AG08395 (cell line): ENCODE data around the gene THADA.
"Not testable (repeated sequence)": the region's sequence is repeated elsewhere in the genome, so short reads cannot be mapped to it uniquely, and the experiment has no call there.

Experiments
- DNase-seq: peaks from one replicate; pipeline ENCODE4 v3.0.0; 2012; ENCODE audit warnings: mixed read lengths, low spot score

The THADA gene

GRCh38 chr2:43414586-43415135 is 181.2 kb downstream of the THADA start:
- no peak for DNase-seq

DNA sequence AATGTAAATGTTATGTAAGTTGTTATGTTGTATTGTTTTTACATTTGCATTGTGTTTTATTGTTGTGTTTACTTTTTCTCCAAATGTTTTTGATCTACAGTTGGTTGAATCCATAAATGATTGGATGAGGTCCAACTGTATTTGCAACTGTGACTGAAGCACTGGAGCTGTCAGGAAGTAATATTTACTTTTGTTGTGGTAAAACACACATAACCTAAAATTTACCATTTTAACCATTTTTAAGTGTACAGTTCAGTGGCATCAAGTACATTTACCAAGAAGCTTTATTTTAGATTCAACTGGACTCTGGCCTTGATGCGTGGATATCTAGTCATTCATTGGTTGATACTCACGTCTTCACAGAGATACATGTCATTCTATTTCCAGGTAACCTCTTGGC is 181.8 kb downstream of the THADA start:
- DNase-seq = no peak

DNA sequence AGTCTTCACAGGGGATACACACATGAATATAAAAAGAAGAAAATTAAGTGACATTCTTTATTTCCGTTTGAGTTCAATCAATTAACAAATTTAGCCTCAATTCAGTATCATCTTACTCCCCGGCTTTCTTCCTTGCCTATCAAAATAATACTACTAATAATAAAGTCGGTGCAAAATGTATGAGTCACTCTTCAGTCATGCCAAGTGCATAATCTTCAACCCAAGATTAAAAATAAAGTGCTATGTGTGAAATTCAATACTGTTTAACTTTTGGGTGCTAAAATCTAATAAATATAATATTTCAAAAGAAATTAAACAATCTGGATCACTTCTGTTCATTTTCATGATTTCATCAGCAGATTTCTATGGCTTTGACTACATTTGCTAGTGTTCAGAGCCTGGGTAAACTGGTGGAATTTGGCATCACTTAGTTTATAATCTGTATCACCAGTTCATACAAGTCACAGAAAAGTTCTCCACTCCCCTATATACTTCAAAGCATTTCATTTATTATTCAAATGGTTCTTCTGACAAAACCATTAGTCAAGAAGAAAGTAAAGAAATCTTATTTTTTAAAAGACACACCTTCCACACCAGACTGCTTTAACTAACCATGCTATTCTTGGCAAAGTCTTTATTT is 183.6 kb downstream of the THADA start:
- no peak for DNase-seq

GRCh38 chr2:43410055-43410604 is 185.7 kb downstream of the THADA start:
- no peak for DNase-seq

GRCh38 chr2:43408407-43409160 is 187.3 kb downstream of the THADA start:
- DNase-seq = no peak

- no peak for DNase-seq
Observed at GRCh38 chr2:43407935-43408334, 187.9 kb downstream of the THADA start.

DNA sequence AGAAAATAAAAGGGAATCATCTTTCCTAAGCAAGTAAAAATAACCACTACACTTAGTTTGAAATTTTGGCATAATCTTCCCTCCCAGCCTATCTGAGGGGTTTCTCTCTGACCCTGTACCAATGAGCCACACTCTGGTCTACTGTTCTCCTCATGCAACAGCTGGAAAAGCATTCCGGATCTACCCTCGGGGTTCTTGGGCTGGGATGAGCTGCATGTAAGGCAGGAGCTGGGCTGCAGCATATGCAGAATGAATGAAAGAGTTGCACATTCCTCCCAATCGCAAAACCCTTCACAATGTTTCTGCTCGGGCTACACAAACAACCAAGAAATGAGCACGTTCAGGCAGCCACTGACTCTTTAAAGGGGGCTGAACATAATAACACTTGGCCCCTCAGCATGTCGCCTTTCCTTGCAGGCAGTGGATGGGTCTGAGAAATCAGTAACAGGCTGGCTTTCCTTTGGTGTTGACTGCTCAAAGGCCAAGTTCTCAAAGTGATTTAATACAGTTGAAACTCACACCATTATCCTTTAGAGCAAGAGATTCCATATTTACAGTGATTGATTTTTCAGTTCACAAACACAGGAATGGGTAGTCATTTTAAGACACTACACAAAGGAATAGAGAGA is 189.1 kb downstream of the THADA start:
- DNase-seq = no peak

DNA sequence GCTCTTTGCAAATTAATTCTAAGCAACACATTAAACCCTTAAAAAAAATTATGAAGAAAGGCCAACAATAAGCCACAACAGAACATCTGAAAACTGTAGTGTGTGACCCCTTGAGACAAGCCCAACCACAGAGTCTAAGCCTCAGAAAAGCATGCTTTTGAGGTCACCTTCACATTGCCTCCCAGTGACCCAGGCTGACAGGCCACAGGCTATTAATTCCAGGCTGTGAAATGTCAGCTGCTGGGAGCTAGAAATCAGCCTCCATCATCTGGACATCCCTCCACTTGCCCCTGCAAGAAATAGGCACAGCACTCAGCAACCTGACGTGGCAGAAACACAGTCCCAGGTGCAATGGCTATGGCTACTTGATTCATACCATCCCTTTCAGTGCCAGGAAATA is 190.0 kb downstream of the THADA start:
- DNase-seq = no peak

- no peak for DNase-seq
Observed at GRCh38 chr2:43402452-43402937, 193.3 kb downstream of the THADA start.

DNA sequence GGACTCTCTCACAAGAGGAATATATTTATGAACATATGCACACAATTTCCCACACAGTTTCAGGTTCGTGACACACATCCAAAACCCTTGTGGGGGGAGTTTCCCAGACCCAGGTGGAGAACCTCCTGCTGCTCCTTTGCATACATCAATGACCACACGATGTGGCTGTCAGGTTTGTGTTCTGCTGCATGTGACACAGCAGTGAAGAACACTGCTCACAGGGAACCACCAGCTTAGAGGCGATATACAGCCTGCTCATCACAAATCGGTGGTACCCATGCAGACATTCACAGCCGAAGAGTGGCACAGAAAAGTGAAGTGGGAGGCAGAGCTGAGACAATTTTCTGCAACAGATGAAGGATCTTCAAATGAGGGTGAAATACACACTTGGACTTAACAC is 193.8 kb downstream of the THADA start:
- DNase-seq = no peak

DNA sequence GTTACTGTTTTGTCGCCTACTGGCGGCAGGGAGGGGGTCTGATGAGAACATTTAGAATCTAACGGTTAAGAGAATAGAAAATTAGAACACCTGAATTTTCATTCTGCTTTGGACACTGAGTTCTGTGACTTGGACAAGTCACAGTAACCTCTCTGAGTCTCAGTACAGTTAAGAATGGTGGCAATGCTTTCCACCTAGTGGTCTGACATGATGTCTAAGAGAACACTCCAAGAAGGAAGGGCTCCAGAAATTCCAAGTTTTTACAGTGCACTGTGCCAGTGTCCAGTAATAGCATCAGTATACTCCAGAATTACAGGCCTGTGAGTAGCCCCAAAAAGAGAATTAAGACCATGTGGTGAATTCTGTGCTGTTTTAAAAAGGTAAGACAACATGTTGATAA is 195.3 kb downstream of the THADA start:
- no peak for DNase-seq

DNA sequence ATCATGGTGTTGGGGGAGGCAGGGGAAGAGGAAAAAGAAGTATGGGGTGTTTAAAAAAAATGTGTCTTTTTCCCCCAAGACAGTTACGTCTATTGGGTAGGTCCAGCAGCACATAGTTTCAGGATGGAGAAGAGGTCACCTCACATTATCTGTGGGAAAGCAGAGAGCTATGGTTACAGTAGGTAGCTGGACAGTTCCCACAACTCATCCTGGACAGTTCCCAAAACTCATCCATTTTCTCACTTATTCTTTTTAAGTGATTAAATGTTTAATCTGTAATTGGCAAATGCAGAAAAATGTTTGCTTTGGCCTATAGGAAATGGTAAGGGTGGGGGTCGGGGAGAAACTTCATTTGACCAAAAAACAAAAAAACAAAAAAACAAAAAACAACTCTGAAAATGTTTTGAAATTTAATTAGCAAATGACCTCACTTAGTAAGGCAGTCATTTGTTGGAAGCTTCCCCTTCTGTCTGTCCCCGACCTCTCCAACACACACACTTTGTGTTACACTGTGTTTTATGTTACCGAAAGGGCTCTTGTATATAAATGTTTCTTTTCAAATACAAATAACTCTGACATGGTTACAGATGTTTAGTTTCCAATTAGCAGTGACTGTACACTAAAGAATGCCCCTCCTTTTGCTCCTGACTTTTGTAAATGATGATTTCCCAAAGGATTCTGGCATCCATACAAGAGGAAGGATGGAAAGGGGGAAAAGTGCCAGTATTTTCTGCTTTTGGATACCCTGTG is 196.1 kb downstream of the THADA start:
- DNase-seq = peak; percentile 70

DNA sequence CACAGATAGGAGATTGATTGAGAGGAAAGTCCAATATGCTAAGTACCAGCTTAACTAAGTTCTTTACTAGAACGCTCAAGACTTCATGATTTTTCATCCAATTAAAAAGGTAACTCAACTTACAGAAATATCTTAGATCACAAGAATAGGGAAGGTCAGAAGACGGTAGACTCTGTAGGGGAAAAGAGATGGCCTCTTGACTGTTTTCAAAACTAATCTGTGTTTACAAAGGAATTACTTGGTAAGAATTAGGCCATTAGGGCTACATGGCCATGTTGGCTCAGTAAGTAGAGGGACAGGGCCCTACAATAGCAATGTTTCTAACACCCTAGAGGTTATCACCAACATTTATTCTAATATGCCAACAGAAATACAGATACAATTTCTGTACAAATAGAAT is 196.7 kb downstream of the THADA start:
- DNase-seq = no peak

- DNase-seq = no peak
Observed at GRCh38 chr2:43397821-43398220, 198.0 kb downstream of the THADA start.

- DNase-seq = no peak
Observed at GRCh38 chr2:43397411-43397810, 198.4 kb downstream of the THADA start.

- not testable (repeated sequence) for DNase-seq
Observed at GRCh38 chr2:43396344-43396743, 199.5 kb downstream of the THADA start.

GRCh38 chr2:43393918-43394317 is 201.9 kb downstream of the THADA start:
- DNase-seq = no peak

DNA sequence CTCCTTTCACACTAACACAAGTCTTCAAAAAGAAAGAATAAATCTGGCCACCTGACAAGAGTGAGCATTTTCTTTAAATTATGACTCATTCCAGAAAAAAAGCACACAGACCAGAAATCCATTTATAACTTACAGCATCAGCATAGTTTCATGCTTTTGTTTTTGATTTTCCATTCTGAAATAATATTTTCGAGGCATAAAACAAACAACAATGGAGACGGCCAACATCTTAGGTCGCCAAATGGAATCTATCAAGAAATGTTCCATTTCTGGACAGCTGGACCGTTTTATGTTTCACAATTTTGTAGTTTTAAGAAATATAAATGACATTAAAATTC is 204.0 kb downstream of the THADA start:
- DNase-seq = peak; percentile 25

DNA sequence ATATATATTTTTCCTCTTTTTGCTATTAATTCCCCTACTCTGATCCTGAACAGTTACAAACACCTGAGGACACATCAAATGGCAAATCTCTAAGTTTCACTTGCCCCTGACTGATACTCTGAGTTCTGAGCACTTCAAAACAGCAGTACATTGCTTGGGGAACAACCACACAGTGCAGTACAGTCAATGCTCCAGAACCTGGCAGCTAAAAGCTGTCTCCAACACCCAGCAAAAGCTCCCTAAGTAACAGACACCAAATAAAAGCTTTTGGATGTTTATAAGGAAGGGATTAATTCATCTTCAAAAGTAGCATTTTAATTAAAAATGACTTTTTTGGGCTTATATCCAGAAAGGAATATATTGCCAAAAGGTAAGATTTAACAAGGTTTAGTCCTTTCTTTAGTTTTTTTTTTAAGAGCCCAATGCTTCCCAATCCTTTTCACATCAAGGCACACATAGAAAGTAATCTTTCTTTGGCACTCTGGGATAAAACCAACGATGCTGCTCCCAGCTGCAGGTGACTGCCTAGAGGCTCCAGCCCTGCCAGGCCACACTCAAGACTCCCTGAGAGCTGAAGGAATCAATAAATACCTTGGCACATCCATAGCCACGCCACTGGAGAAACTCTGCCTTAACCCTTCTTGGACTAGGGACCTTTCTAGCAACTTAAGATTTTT is 204.5 kb downstream of the THADA start:
- DNase-seq = no peak

GRCh38 chr2:43389581-43390466 is 206.0 kb downstream of the THADA start:
- DNase-seq = no peak
